ENCODE results near the gene KRT25.
A peak's percentile ranks its signal among the peaks of the same experiment; 100 is the strongest.
"Not testable (repeated sequence)": the region's sequence is repeated elsewhere in the genome, so short reads cannot be mapped to it uniquely, and the experiment has no call there.

Gene KRT25

DNA sequence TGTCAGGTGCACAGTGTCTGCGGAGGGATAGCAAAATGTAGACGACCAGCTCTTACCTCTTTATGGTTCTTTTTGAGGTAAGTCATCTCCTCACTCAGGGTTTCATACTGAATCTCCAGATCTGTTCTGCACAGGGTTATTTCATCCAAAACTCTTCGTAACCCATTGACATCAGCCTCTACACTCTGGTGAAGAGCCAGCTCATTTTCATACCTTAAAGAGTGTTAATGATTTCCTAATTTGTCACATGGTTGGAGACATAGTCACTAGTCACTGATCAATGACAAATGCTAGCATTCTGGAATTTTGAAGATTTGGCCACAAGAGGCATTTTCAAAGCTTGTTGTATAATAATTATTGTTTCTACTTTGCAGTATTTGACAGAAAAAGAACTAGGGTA lies 1.3 kb downstream of the KRT25 start:
- DNase-seq: no peak

DNA sequence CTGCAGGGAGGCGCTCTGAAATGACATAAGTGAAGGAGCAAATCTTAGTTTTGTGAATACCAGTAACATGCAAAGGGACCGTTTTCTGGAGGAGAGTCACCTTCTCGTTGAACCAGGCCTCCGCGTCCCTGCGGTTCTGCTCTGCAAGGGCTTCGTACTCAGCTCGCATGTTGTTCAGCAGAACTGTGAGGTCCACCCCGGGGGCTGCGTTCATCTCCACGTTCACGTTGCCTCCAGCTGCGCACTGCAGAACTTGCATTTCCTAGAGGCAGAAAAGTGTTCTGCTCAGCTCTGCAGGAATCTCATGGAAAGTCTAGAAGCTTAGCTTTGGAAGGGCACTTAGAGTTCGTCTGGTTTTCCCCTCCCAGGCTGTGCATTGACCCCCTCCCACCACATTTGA lies 4.1 kb downstream of the KRT25 start:
- no peak for DNase-seq

DNA sequence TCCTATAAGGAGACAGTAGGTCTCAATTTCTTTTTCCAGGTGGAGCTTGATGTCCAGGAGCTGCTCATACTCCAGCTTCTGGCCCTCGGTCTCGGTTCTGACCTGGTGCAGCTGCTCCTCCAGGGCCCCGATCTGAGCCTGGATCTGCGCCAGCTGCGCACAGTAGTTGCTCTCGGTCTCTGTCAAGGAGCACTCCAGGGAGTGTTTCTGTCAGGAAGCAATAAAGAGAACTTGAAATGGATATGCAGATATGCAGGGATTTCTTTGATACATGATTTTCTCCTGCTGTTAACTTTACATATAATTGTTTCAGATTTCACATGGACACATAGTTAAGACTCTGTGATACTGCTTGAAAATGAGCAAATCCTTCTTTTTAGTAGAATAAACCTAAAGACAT lies 4.7 kb downstream of the KRT25 start:
- DNase-seq: no peak

DNA sequence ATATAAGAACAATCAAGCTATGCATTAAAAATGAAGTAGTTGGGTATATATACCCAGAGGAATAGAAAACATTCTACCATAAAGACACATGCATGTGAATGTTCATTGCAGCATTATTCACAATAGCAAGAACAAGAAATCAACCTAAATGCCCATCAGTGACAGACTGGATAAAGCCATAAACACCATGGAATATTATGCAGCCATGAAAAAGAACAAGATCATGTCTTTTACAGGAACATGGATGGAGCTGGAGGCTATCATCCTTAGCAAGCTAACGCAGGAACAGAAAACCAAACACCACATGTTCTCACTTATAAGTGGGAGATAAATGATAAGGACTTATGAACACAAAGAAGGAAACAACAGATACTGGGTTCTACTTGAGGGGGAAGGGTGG lies 6.5 kb downstream of the KRT25 start:
- DNase-seq: not testable (repeated sequence)

DNA sequence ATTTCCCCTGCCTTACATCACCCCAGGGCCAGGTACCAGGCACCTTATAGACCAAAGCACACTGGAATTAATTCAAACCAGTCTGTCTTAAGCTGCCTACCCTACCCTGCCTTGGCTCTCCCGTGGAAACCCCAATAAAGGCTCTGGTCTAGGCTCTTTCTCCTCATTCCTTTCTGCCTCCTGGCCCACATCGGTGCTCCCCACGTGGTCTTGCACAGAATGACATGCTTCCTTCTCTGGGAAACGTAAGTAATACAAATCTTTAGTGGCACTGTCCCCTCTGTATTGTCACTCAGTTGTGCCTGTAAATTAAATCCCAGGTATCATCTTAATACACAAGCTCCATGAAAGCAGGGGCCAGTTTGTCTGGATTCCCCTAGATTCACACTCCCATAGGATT lies 16.6 kb downstream of the KRT25 start:
- no peak for DNase-seq

DNA sequence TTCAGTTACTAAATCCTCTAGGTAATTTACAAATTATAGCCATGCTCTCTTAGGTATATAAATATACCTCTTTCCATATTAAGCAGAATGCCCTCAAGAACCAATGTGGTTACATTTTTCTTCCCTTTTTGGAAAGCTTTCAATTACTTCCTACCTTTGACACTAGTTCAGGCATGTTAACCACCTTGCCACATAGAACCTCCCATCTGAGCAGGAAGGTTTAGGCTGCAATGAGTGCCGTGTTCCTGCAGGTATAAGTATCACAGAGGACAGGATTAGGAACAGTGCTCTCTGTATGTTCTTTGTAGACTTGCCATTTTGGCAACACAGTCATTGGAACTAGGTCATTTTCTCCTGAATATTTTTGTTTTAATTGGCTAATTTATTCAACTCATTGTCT lies 20.1 kb downstream of the KRT25 start:
- DNase-seq: no peak

DNA sequence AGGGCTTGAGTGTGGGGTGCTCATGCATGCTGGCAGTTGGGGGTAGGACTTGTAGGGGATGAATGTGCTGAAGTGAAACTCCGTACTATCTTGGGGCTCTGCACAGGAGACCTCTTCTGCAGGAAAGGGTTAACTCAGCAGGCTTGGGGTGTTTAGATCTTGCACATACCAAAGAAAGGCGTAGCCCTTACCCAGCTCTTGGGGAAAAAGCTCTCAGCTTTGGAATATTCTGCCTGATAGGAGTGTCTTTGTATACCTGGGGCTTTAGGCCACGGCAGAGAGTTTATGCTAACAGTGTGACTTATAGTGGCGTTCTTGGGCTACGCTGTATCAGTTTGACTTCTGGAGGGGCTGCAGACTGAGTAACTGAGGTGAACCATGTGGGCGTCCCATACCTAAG lies 21.1 kb downstream of the KRT25 start:
- no peak for DNase-seq

DNA sequence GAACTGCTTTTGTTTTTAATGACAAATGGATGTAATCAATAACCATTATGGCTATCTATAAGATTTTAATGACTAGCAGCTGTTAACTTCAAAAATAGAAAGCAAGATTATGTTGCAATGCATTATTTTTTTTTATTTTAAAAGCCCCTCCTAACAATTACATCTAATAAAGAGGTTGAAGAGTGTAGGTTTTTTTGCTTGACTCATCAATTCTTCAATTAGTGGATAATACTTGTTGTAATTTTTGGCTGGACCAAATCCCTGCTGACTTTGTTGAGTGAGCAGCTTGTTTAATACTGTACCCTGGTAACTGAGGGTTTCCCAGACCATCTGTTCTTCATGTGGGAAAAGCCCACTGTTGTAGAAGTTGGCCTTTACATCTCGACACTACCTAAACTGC lies 24.2 kb downstream of the KRT25 start:
- no peak for DNase-seq

DNA sequence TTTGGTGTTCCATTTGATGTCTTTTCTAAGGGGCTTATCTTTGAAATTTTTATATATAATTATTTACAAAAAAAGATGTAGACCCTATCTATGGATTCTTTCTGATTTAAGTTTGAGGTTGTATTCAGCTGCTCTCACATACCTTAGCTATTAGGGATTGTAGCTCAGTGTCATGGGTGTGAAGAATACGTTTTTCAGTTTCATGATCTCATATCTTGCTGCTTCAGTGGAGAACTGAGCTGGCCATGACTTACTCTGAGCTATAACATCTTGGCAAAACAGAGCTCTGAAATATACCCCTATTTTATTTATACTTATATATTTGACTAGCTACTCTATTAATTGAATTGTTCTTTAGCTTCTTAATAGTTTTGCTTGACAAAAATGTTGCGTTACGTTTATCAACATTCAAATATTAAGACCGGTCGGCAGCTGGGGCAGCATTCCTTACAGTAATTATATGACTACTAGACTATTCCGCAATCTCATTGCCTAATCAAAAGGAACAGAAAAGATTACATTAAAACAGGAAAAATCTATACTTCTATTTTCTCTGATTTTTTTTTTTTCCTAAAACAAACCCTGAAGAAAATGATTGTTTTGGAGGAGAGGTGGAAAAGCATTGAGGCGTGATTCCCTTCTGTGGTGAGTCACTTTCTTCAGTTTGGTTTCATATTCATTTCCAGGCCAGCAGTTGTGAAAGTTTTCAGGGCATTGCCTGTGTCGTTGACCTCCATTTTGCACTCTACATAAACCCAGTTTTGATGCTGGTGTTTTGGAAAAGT lies 27.5 kb downstream of the KRT25 start:
- DNase-seq: no peak

DNA sequence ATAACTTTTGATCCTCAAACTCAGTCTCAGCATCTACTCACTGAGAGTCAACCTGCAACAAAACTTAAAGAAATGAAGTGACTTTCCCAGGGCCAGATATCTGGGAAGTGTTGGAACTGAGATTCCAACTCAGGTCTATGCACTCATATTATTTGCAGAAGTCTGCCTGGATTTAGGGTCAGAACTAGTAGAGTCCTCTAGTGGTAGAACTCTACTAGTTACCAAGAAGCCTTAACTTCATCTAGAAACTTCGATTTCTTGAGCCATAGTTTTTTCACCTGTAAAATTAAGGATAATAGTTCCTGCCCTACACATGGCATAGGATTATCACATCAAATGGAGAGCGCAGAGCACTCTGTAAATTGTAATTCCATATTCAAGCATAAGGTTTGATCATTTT lies 28.2 kb downstream of the KRT25 start:
- DNase-seq: no peak

DNA sequence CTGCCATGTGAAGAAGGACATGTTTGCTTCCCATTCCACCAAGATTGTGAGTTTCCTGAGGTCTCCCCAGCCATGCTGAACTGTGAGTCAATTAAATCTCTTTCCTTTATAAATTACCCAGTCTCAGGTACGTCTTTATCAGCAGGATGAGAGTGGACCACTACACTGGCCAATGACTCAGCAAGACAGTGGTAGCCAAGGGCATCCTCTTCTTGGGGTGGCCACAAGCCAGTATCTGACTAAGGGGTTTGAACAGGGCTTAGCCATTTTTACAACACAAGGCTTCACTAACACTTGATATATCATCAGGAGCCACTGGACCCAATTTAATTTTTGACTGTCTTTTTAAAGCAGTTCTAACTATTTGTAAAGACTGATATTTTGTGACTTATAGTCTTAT lies 30.5 kb downstream of the KRT25 start:
- DNase-seq: no peak

DNA sequence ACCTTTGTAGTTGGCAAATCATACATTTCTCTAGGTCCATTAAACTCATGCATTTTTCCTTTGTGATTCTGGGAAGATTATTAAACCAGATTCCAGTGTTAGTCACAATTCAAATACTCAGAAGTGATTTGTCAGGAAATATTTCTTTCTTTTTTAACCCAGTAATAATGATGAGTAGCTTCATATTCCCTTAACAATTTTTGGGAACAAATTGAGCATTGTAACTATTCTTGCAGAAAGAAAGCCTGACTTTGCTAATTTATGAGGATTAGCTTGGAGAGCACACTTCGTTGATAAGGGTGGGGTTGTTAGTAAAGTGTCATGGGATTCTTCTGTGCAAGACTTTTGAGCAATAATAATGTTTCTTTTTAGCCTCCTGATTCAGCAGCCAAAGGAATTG lies 32.9 kb downstream of the KRT25 start:
- DNase-seq: no peak

DNA sequence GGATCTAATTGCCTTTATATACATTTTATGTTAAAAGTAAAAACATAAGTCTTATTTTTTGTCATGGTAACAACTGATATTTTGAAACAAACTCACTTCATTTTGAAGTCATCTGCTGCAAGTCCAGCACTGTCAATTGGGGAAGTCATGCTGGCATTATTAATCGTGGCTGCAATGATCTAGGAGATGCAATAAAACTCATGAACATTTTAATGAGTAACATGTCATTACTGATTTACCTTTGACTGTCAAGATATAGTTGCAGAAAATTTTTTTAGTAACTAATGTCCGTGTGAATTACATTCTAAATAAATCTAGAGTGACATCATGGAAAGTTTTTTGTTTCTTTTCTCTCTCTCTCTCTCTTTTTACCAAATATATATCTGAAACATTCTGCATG lies 34.2 kb downstream of the KRT25 start:
- DNase-seq: peak; percentile 3 to 14

DNA sequence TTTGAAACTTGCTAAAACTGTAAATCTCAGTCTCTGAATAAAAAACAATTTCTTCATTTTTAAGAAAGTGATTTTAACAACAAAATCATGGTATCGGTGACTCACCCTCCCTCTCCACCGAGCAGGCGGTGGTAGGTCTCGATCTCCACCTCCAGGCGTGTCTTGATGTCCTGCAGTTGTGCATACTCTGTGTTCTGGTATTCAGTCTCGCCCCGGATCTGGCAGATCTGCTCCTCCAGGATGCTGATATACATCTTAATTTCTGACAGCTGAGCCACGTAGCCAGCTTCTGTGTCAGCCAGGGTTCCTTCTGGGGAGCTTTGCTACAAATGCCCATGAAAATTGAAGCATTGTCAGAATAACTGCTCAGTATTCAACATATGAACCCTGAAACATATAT lies 36.2 kb downstream of the KRT25 start:
- no peak for DNase-seq

DNA sequence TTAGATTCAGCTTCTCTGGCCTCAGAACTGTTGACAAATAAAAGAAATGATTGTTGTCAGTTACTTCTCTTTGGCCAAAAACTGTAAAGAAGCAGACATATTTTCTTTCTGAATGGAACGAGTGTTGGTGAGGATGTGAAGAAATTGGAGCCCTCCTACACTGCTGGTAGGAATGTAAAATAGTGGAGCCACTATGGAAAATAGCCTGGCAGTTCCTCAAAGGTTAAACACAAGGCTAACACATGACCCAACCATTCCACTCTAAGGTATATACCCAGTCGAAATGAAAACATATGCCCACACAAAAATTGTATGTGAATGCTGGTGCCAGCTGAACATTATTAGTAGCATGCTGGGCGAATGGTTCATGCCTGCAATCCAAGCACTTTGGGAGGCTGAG lies 37.4 kb downstream of the KRT25 start:
- DNase-seq: no peak

DNA sequence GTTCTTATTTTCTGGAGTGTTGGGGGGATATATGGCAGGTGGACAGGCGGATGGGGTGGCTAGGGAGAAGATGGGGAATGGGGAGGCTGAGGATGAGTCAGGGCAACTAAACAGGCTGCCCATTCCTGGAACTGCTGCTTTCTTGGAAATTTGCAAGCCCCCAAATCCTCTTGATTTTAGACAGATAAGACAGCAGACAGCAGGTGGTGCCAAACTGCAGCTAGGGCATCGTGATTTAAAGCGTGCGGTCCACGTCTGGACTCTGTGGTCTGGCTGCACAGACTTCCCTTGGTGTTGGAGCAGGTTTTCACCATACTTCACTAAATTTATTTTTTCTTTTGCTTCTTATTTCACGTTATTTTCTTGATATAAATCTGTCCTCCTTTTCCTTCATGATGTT lies 40.7 kb downstream of the KRT25 start:
- DNase-seq: no peak

DNA sequence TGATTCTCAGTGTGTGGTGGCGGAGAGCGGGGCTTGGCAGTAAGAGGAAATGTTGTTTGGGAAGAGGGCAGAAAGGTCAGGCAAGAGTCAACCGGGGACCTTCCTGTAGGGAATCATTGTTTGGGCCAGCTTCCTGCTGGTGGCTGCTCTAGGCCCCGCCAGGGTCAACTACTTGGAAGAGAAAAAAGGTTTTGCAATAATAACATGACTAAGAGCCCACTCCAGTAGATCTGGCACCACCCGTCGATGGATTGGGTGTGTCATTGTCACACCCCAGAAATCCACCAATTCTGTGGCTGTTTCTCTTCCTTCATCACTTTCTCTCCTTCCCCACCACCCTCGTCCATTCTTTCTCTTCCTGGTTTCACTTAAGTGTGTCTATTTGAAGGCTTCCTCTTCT lies 47.4 kb downstream of the KRT25 start:
- peak in 1 of 2 donors; percentile 28 for DNase-seq

DNA sequence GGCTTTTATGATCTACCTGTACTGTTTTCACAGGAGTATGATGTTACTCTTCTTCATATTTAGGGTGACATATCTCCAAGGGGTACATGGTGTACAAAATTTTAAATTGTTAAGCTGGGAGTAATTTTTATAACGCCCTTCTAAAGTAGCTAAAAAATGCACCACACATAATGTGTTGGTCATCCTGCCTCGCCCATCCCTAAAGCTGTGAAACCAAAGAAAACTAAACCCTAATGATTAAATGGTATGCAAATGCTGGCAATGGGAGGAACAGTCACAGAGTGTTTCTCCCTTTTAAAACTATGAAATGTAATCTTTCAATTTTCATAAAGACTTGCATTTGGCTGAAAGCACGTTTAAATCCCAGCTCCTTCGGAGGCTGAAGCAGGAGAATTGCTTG lies 49.5 kb downstream of the KRT25 start:
- no peak for DNase-seq

DNA sequence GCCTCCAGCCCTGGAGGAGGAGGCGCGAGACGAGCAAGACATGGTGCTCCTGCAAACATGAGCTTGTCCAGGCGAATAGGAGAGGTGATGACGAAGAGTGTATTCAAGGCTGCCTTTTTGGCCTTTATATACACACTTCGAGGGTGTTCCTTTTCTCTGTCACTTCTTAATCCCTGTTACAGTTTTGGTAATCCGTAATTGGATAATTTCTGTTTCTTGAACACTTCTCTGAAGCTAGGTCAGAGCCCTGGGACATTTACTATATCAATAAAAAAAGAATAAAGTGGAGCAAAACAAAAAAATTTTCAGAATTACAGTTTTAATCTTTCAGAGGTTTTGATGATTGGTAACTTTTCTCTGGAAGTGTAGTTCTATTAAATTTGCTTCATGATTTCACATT lies 51.5 kb downstream of the KRT25 start, which contains the start of gene KRT24:
TSS of gene KRT24 (minus strand) at position 101 of the 400 bp plus-strand sequence. CDS start at position 42, 59 bp downstream.
- DNase-seq: no peak

DNA sequence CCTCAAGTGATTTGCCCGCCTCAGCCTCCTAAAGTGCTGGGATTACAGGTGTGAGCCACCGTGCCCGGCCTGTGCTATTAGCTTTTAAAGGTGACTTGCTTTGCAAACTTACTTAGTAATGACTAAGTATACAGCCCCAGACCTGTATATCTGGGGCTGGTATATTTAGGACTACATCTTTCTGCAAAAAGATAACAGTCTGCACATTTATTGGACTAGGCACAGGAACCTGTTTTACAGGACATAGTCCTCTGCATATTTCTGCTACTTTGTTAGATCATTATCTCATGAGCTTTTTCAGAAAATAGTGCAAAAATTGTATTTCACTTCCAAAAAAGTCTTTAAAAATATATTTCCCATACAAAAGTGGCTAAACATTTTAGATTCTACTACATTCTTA lies 52.9 kb downstream of the KRT25 start:
- DNase-seq: no peak

DNA sequence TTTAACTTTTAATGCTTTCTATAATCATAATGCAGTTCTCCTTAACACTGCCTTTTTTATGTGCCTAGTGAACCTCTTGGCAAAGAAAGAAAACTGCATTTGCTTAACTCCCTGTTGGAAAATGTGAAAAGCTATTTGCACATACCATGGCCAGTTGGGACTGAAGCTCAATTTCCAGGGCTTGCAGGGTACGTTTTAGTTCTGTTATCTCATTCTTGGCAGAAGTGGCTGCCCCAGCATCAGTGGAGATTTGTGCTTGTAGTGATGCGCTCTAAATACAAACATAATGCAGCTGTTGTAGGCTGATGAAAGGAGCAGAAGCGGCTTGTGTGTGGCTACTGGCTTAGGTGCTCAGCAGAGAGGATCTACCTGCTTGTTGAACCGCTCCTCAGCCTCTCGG lies 55.3 kb downstream of the KRT25 start:
- DNase-seq: no peak

DNA sequence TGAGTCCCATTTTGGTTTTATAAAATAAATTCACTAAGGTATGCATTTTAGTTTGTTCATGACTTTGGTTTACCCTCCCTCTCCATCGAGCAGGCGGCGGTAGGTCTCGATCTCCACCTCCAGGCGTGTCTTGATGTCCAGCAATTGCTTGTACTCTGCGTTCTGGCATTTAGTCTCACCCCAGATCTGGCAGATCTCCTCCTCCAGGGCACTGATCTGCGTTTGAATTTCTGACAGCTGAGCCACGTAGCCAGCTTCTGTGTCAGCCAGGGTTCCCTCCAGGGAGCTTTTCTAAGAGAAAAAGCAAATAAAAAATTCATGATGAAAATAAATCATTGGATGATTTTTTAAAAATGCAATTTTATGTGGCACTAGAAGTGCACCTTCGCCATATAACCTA lies 55.8 kb downstream of the KRT25 start:
- DNase-seq: no peak

Data from inflammatory macrophage (primary cell).